Bone marrow (tissue), 2 donors: ENCODE results near the gene MTCH2.
"Not testable (repeated sequence)": the region's sequence is repeated elsewhere in the genome, so short reads cannot be mapped to it uniquely, and the experiment has no call there.

Experiments used
- DNase-seq, 2 donors: peaks; one replicate each; lab custom pipeline; 2025; lab: John Stamatoyannopoulos, UW

The MTCH2 gene

GRCh38 chr11:47642099-47642855 is at the start of gene MTCH2:
Gene MTCH2 (minus strand): TSS chr11:47642559. CDS start chr11:47642465, 94 bp downstream.
- DNase-seq: peak; percentile 89 to 94

- no peak for DNase-seq
These were observed 49.6 kb upstream of the MTCH2 start for GRCh38 chr11:47691979-47692378.

DNA sequence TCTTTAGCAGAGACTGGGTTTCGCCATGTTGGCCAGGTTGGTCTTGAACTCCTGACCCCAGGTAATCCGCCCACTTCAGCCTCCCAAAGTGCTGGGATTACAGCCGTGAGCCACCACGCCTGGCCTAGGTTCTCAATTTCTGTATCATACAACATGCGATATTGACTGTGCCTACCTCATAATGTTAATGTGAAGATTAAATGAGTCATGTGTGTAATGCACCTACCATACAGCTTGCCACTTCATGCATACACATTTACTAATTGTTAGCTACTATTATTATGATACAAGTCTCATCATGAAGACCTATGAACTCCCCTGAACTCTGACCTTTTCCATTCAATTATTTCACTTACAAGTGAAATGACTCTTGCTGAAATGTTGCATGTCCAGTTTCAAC is 47.1 kb upstream of the MTCH2 start:
- no peak for DNase-seq

DNA sequence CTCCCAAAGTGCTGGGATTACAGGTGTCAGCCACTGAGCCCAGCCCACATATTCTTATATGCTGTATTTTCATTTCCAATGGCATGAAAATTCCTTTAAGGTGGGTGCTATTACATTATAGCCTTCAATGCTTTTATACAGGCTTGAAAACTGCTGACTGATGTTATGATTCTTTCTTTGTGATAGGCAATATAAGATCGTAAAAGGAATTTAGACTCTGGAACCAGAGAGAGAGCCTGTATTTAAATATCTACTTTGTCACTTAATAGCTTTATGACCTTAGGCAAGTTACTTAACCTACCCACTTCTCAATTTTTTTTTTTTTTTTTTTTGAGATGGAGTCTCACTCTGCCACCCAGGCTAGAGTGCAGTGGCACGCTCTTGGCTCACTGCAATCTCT is 46.6 kb upstream of the MTCH2 start:
- no peak for DNase-seq

- no peak for DNase-seq
These were observed 45.8 kb upstream of the MTCH2 start for GRCh38 chr11:47688111-47688510.

DNA sequence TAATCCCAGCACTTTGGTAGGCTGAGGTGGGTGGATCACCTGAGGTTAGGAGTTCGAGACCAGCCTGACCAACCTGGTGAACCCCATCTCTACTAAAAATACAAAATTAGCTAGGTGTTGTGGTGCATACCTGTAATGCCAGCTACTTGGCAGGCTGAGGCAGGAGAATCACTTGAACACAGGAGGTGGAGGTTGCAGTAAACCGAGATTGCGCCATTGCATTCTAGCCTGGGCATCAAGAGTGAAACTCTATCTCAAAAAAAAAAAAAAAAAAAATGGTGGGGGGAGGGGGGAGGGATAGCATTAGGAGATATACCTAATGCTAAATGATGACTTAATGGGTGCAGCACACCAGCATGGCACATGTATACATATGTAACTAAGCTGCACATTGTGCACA is 44.3 kb upstream of the MTCH2 start:
- DNase-seq: not testable (repeated sequence)

DNA sequence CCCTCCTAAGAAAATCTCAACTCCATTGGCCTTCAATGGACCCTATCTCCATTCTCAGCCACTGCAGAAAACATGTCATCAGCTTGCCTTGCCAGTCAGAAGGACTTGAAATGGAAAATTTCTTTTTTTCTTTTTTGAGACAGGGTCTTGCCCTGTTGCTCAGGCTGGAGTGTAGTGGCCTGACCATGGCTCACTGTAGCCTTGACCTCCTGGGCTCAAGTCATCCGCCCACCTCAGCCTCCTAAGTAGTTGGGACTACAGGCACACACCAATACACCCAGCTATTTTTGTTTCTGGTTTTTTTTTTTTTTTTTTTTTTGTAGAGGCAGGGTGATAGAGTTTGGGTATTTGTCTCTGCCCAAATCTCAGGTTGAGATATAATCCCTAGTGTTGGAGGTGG is 43.8 kb upstream of the MTCH2 start:
- DNase-seq: no peak

GRCh38 chr11:47675851-47676250 is 33.5 kb upstream of the MTCH2 start:
- DNase-seq: no peak

DNA sequence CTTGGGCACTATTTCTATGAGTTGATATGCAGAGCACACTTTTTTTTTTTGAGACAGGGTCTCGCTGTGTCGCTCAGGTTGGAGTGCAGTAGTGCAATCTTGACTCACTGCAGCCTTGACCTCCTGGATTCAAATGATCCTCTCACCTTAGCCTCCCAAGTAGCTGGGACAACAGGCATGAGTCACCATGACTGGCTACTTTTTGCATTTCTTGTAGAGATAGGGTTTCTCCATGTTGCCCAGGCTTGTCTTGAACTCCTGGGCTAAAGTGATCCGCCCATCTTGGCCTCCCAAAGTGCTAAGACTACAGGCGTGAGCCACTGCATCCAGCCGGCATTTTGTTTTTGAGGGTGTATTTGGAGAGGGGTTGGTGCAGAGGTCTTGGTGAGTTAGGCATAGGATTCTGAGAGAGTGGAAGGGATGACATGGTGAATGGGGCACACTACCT is 29.9 kb upstream of the MTCH2 start:
- no peak for DNase-seq

- no peak for DNase-seq
These were observed 27.5 kb upstream of the MTCH2 start for GRCh38 chr11:47669856-47670255.

GRCh38 chr11:47668665-47669064 is 26.3 kb upstream of the MTCH2 start:
- DNase-seq: no peak

- DNase-seq: no peak
These were observed 25.2 kb upstream of the MTCH2 start for GRCh38 chr11:47667555-47667954.

GRCh38 chr11:47667135-47667534 is 24.8 kb upstream of the MTCH2 start:
- no peak for DNase-seq

- DNase-seq: peak in 1 of 2 donors; percentile 11
These were observed 22.6 kb upstream of the MTCH2 start for GRCh38 chr11:47664936-47665335.

DNA sequence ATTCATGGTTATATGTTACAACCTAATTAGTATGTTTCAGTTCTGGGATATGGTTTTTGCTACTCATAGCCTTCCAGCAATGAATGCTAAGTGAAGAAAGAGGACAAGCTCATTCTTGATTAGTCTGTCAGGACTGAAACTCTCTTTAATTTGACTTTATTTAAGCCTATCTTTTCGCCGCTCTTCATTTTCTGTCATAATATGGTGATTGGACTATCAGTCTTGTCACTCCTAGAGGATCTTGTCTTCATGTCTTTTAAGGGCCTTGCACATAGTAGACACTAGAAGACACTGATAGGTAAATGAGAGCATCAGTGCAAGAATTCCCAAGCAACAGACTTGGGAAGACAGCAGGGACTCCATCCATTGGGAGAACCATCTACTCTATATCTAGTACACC is 18.9 kb upstream of the MTCH2 start:
- DNase-seq: no peak

DNA sequence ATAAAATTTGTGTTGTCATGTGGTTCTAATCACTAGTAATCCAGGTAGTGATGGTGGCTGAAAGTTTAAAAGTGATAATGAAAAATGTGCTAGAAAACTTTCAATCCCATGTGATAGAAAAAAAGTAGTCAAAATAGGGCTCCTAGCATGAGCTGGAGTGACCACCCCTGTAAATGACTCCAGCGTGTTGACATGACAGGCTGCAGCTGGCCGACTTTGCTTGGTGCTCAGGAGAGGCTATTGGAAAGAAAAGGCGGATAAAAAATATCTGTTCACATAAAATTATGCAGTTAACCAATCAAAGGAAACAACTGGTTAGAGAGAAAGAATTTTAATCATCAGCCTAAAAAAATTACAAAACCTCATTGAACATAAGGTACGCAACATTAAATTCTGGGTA is 16.9 kb upstream of the MTCH2 start:
- no peak for DNase-seq

- no peak for DNase-seq
These were observed 14.0 kb upstream of the MTCH2 start for GRCh38 chr11:47656260-47656885.

GRCh38 chr11:47651818-47652469 is 9.6 kb upstream of the MTCH2 start:
- DNase-seq: no peak

DNA sequence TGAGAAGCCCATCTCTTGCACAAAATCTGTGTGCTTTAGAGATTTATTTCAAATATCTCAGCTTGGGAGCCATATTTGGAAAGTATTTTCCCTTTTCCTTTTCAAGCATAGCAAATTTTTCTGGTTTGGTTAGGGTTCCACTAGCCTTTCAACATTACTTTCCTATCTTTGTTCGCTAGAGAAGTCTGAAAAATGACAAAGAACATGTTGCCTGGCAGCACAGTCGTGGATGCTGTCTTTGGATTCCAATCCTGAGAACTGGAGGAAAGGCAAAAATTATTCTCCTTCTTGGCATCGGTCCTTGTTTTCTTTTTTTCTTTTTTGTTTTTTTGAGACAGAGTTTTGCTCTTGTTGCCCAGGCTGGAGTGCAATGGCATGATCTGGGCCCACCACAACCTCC is 6.9 kb upstream of the MTCH2 start:
- DNase-seq: no peak

DNA sequence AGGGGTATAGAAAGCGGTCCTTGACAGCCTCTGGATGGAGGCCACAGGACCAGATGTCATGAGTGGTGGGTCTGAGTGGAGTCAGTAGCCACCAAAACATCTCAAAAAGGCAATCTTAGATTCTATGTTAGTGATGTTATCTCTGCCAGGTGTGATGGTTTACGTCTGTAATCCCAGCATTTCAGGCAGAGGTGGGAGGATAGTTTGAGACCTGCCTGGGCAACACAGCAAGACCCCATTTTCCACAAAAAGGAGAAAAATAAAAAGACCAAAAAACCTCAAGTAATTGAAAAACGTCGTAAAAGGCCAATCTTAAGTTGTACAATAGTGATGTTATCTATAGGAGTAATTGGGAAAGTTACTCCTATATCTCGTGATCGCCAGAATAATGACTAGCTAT is 3.7 kb upstream of the MTCH2 start:
- no peak for DNase-seq

GRCh38 chr11:47645500-47645899 is 3.1 kb upstream of the MTCH2 start:
- no peak for DNase-seq

DNA sequence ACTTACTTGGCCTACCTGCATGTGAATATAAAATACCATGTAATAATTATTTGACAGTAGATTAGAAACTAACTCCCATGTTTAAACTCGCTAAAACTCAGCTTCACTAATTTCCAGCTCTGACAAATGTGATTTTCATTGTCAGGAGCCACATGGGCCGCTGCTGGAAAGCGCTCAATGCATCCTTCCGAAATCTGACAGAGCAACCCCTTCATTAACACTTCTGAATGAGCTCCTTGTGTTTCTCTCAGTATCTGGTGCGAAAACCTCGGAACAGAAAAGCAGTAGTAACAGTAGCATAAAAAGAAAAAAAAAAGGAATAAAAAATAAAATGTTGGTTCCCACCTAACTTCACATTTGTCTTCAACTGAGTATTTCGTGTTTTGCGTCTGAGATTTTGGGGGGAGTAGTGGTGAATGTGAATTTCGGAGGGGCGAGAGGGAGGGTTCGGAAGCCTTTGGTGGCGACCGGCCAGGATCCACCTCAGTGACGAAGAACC is 710 bp downstream of the MTCH2 start:
- DNase-seq: no peak

GRCh38 chr11:47640506-47640905 is 1.9 kb downstream of the MTCH2 start:
- DNase-seq: not testable (repeated sequence)
